K562 (cell line): ENCODE data around the gene OR2V1. TPM values are rescaled to one million over a fixed set of nuclear protein-coding genes. Genes with fewer than 3 reads are reported as not detected.
A peak's percentile ranks its signal among the peaks of the same experiment; 100 is the strongest.

Experiments
- BACH1 ChIP-seq: fragments of 200-800 bp; sonication (Bioruptor generic); IDR thresholded peaks from 2 replicates; pipeline ENCODE4 v1.6.1; 2016; ENCODE audit warnings: missing genetic modification characterization, missing compliant biosample characterization
- DPF2 ChIP-seq: fragments of 450-650 bp; IDR thresholded peaks from 2 replicates; pipeline ENCODE4 v1.6.1; 2016
- HNRNPK ChIP-seq: fragments of 200-400 bp; formaldehyde crosslinking; IDR thresholded peaks from one replicate; pipeline ENCODE4 v1.6.1; 2018; ENCODE audit warnings: mild to moderate bottlenecking, low read depth, low read length; ENCODE audit not compliant: poor library complexity, severe bottlenecking
- JUN ChIP-seq, 2 experiments: sonication (generic) in 1 of 2; formaldehyde crosslinking in 1 of 2; IDR thresholded peaks; 2 replicates each; pipeline versions ENCODE4 v1.6.1 to v1.8.0; 2012 to 2022; ENCODE audit warnings: borderline replicate concordance in 2 of 2, mild to moderate bottlenecking in 2 of 2, improper control_type of control experiment in 1 of 2, low read depth in 1 of 2, low read length in 1 of 2, missing genetic modification reagents in 1 of 2
- PHF20 ChIP-seq: fragments of 450-650 bp; IDR thresholded peaks from 2 replicates; pipeline ENCODE4 v1.6.1; 2018; ENCODE audit not compliant: partially characterized antibody
- RUNX1 ChIP-seq: sonication (generic); IDR thresholded peaks from 2 replicates; pipeline ENCODE4 v1.6.1; 2016; ENCODE audit warnings: antibody characterized with exemption, low read depth
- SLC30A9 ChIP-seq: fragments of 250-450 bp; sonication (Bioruptor Pico); IDR thresholded peaks from 2 replicates; pipeline ENCODE4 v1.8.0; 2022; ENCODE audit warnings: mild to moderate bottlenecking, moderate library complexity
- ZNF12 ChIP-seq: sonication (generic); formaldehyde crosslinking; IDR thresholded peaks from 2 replicates; pipeline ENCODE4 v1.4.0; 2020; ENCODE audit warnings: mild to moderate bottlenecking, missing genetic modification reagents
- ZNF146 ChIP-seq: IDR thresholded peaks from one replicate; pipeline ENCODE4 v1.6.1; 2018; ENCODE audit warnings: missing compliant biosample characterization; ENCODE audit not compliant: unreplicated experiment
- polyA plus RNA-seq, 8 experiments: library from polyadenylated mRNA; depleted of rRNA in 4 of 8; stranded (reverse) in 5 of 8; unstranded in 3 of 8; fragments of >200 nt; fragmentation: Nextera tagmentation in 2 of 8; fragmentation: Illumina TruSeq in 1 of 8; extraction: Ambion mirVana in 2 of 8; extraction: Trizol in 1 of 8; gene quantifications; 2 replicates each; pipeline versions ENCODE4 v1.2.1 to v1.2.3, GENCODE V29; 2011 to 2014; ENCODE audit warnings: inconsistent platforms in 1 of 8, missing spikeins in 1 of 8
- total RNA-seq, 7 experiments: library from RNA; depleted of rRNA in 6 of 7; stranded (reverse); fragments of >200 nt in 6 of 7; fragmentation: Illumina TruSeq in 2 of 7; extraction: Trizol in 2 of 7; gene quantifications; 2 replicates each; pipeline versions ENCODE4 v1.2.1 to v1.2.3, GENCODE V29; 2011 to 2021; ENCODE audit warnings: low replicate concordance in 1 of 7
- TF ChIP-seq, protein P1 (sequence below): sonication (generic); formaldehyde crosslinking; IDR thresholded peaks from 2 replicates; pipeline ENCODE4 v1.8.0; 2022; ENCODE audit warnings: missing genetic modification reagents, mild to moderate bottlenecking, borderline replicate concordance
- TF ChIP-seq, protein P2 (sequence below): fragments of 450-650 bp; formaldehyde crosslinking; IDR thresholded peaks from 2 replicates; pipeline ENCODE4 v1.4.0; 2020; ENCODE audit warnings: mild to moderate bottlenecking, moderate library complexity
- TF ChIP-seq, protein P3 (sequence below): sonication (generic); IDR thresholded peaks from 2 replicates; pipeline ENCODE4 v1.6.1; 2016

OR2V1 gene
- total and polyA plus RNA-seq, 9 of the 15 experiments (the other 6 are each of a cell fraction or from before 2014, with no cell fraction given): 0.04 to 0.28 (median 0.15) TPM; not detected in 5

DNA sequence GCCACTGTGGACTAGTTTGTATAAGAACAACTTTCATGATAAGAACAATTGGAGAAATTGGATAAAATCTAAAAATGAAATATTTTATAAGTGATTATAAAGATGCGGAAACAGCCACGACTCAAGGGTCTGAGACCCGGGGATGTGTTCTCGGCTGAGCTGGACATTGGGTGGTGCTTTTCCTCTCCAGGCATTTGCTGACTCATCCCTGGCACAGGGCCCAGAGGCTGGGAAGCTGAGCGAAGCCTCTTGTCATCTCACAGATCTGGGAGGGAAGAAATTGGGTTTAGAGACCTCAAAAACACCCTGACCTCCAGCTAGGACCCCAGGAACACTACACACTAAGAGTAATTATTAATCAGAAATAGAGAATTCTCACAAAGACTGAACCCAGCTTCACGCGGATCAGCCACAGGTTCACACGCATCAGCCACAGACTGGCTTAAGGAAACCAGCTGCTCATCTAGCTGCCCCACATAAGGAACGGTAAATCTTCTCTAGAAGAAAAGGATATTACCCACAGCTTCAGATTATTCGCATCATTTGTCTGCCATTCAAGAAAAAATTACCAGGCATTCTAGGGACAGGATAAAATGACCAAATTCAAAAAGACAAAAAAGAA is 2.8 kb upstream of the OR2V1 start (continued):
- TF ChIP-seq, protein P1, sequence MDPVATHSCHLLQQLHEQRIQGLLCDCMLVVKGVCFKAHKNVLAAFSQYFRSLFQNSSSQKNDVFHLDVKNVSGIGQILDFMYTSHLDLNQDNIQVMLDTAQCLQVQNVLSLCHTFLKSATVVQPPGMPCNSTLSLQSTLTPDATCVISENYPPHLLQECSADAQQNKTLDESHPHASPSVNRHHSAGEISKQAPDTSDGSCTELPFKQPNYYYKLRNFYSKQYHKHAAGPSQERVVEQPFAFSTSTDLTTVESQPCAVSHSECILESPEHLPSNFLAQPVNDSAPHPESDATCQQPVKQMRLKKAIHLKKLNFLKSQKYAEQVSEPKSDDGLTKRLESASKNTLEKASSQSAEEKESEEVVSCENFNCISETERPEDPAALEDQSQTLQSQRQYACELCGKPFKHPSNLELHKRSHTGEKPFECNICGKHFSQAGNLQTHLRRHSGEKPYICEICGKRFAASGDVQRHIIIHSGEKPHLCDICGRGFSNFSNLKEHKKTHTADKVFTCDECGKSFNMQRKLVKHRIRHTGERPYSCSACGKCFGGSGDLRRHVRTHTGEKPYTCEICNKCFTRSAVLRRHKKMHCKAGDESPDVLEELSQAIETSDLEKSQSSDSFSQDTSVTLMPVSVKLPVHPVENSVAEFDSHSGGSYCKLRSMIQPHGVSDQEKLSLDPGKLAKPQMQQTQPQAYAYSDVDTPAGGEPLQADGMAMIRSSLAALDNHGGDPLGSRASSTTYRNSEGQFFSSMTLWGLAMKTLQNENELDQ (CRISPR knock-in tag): 0 out of 2 replicates have a peak, but pooled peaks have one; percentile 21
- TF ChIP-seq HNRNPK: no peak
- no peak for TF ChIP-seq SLC30A9 (CRISPR knock-in tag)
- peak; percentile 90 for TF ChIP-seq DPF2
- no peak for TF ChIP-seq RUNX1
- TF ChIP-seq ZNF146 (CRISPR knock-in tag): no peak
- TF ChIP-seq ZNF12 (CRISPR knock-in tag): no peak
- TF ChIP-seq JUN (IDR thresholded peaks at IDR 0.05; ENCODE audit: borderline replicate concordance, low read depth, low read length): peak; percentile 63; the same call in 1 of the 2 replicates
- TF ChIP-seq JUN (CRISPR knock-in tag; IDR thresholded peaks at IDR 0.05; ENCODE audit: borderline replicate concordance): no peak
- TF ChIP-seq PHF20: no peak
- TF ChIP-seq, protein P2, sequence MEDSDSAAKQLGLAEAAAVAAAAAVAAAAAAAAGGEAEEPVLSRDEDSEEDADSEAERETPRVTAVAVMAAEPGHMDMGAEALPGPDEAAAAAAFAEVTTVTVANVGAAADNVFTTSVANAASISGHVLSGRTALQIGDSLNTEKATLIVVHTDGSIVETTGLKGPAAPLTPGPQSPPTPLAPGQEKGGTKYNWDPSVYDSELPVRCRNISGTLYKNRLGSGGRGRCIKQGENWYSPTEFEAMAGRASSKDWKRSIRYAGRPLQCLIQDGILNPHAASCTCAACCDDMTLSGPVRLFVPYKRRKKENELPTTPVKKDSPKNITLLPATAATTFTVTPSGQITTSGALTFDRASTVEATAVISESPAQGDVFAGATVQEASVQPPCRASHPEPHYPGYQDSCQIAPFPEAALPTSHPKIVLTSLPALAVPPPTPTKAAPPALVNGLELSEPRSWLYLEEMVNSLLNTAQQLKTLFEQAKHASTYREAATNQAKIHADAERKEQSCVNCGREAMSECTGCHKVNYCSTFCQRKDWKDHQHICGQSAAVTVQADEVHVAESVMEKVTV (CRISPR knock-in tag): no peak
- TF ChIP-seq, protein P3, sequence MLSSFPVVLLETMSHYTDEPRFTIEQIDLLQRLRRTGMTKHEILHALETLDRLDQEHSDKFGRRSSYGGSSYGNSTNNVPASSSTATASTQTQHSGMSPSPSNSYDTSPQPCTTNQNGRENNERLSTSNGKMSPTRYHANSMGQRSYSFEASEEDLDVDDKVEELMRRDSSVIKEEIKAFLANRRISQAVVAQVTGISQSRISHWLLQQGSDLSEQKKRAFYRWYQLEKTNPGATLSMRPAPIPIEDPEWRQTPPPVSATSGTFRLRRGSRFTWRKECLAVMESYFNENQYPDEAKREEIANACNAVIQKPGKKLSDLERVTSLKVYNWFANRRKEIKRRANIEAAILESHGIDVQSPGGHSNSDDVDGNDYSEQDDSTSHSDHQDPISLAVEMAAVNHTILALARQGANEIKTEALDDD: no peak
- TF ChIP-seq BACH1 (tag): peak; percentile 84
